Measurements from ENCODE around the gene BASP1. TPM values are rescaled to one million over a fixed set of nuclear protein-coding genes. Genes with fewer than 3 reads are reported as not detected.

The BASP1 gene
- total and polyA plus RNA-seq, 7 experiments from 2014 or later = 0.23 to 9.6 (median 1.2) TPM; not detected in 1

- intact Hi-C loops (cut with micrococcal nuclease) = no loop called here
- H3K4me3 ChIP-seq (ENCODE audit: low read length) = no peak overlapping the region
- ChIA-PET CTCF (interaction anchor here (1.5 kb wide), 1 partner anchor 9 kb away, joined by 3 read pairs; no protein-coding TSS in a partner anchor), POLR2A (no interaction called here)
- H3K4me3 Mint-ChIP-seq = no peak overlapping the region
- ATAC-seq (no peak), DNase-seq (no peak)
- H3K9me3 Mint-ChIP-seq = peaks cover 0 to 4% (median 0%) of the 10 kb centered on the region in 11 donors
- no peaks in the 10 kb centered on the region for H3K9me3 ChIP-seq (ENCODE audit: control insufficient read depth in 2 of 3, low read length in 3 of 3)
- no peaks in the 10 kb centered on the region for H3K4me1 Mint-ChIP-seq
- H3K27me3 Mint-ChIP-seq = peaks cover 0 to 12% (median 0%) of the 10 kb centered on the region in 5 donors
- no peak overlapping the region for H3K27ac ChIP-seq (ENCODE audit: low read depth, low read length)
- no peaks in the 10 kb centered on the region for H3K27me3 ChIP-seq (ENCODE audit: control insufficient read depth in 2 of 2, insufficient read depth in 2 of 2, low read length in 2 of 2)
- H3K27ac Mint-ChIP-seq = no peak overlapping the region
- H3K36me3 Mint-ChIP-seq = no peaks in the 10 kb centered on the region
- H3K4me1 ChIP-seq (ENCODE audit: control insufficient read depth in 2 of 2, insufficient read depth in 2 of 2, low read length in 2 of 2) = no peaks in the 10 kb centered on the region
- no peaks in the 10 kb centered on the region for H3K36me3 ChIP-seq (ENCODE audit: control insufficient read depth in 2 of 3, insufficient read depth in 3 of 3, low read length in 3 of 3)
Observed at GRCh38 chr5:17180330-17180843, 37.0 kb upstream of the BASP1 start.

- Histone ChIP-seq H3K9me3 (ENCODE audit: control insufficient read depth in 2 of 3, low read length in 3 of 3) (no peaks in the 10 kb centered on the region), H3K36me3 (ENCODE audit: control insufficient read depth in 2 of 3, insufficient read depth in 3 of 3, low read length in 3 of 3) (no peaks in the 10 kb centered on the region), H3K4me3 (ENCODE audit: low read length) (no peak overlapping the region), H3K27ac (ENCODE audit: low read depth, low read length) (no peak overlapping the region), H3K27me3 (ENCODE audit: control insufficient read depth in 2 of 2, insufficient read depth in 2 of 2, low read length in 2 of 2) (no peaks in the 10 kb centered on the region), H3K4me1 (ENCODE audit: control insufficient read depth in 2 of 2, insufficient read depth in 2 of 2, low read length in 2 of 2) (no peaks in the 10 kb centered on the region)
- Mint-ChIP-seq H3K9me3 (peaks cover 0 to 4% (median 0%) of the 10 kb centered on the region in 11 donors), H3K27me3 (peaks cover 0 to 12% (median 0%) of the 10 kb centered on the region in 5 donors), H3K4me3 (no peak overlapping the region), H3K4me1 (no peaks in the 10 kb centered on the region), H3K27ac (no peak overlapping the region), H3K36me3 (no peaks in the 10 kb centered on the region)
- CTCF ChIA-PET = interaction anchor here (1.5 kb wide), 1 partner anchor 9 kb away, joined by 3 read pairs; no protein-coding TSS in a partner anchor
- ATAC-seq = no peak
- intact Hi-C loops (cut with micrococcal nuclease) = no loop called here
- no peak for DNase-seq
- POLR2A ChIA-PET = no interaction called here
Observed at GRCh38 chr5:17180864-17181723, 36.3 kb upstream of the BASP1 start.

DNA sequence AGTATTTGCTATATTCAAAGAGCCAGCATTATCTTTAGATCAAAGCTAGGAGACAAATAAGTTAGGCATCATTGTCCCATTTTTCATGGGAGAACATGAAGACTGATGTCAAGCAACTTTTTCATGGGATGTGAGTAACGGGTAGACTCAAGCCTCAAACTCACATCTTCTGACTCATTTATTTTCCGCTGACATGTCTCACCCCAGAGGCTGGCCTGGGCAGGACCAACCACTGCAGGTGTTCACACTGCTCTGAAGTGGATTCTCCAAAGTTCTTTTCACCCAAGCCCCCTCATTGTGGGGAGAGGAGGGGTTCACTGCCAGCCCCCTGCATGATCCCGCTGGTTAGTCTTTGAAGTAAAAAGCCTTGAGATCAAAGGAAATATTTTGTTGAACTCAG is 34.9 kb upstream of the BASP1 start:
- H3K27ac Mint-ChIP-seq = no peak overlapping the region
- Histone ChIP-seq H3K4me1 (ENCODE audit: control insufficient read depth in 2 of 2, insufficient read depth in 2 of 2, low read length in 2 of 2) (no peaks in the 10 kb centered on the region), H3K27me3 (ENCODE audit: control insufficient read depth in 2 of 2, insufficient read depth in 2 of 2, low read length in 2 of 2) (no peaks in the 10 kb centered on the region), H3K4me3 (ENCODE audit: low read length) (no peak overlapping the region), H3K36me3 (ENCODE audit: control insufficient read depth in 2 of 3, insufficient read depth in 3 of 3, low read length in 3 of 3) (no peaks in the 10 kb centered on the region), H3K9me3 (ENCODE audit: control insufficient read depth in 2 of 3, low read length in 3 of 3) (no peaks in the 10 kb centered on the region), H3K27ac (ENCODE audit: low read depth, low read length) (no peak overlapping the region)
- CTCF ChIA-PET = no interaction called here
- intact Hi-C loops (cut with micrococcal nuclease) = no loop called here
- no peak for DNase-seq
- H3K27me3 Mint-ChIP-seq = peaks cover 0 to 22% (median 3%) of the 10 kb centered on the region in 5 donors
- no peaks in the 10 kb centered on the region for H3K36me3 Mint-ChIP-seq
- H3K4me1 Mint-ChIP-seq = no peaks in the 10 kb centered on the region
- POLR2A ChIA-PET = no interaction called here
- H3K9me3 Mint-ChIP-seq = peaks cover 0 to 4% (median 0%) of the 10 kb centered on the region in 11 donors
- no peak overlapping the region for H3K4me3 Mint-ChIP-seq
- ATAC-seq = no peak

DNA sequence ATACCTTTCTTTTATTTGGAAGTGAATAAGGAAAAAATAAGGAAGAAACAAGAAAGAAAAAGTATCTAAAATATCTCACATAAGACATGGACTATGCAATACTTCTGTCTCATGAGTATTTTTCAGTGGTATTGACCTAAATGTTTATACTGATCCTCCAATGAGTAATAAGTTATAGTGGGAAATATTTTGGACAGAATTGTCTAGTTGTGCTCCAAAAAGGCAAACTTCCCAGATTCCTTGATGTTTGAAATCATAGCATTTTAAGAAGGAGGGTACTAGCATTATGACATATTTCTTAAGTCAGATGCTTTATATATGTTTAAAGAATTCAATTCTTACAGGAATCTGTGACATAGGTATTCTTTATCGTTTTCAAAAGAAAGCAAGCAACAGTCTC is 34.5 kb upstream of the BASP1 start:
- peaks cover 0 to 4% (median 0%) of the 10 kb centered on the region in 11 donors for H3K9me3 Mint-ChIP-seq
- H3K36me3 Mint-ChIP-seq = no peaks in the 10 kb centered on the region
- H3K27me3 ChIP-seq (ENCODE audit: control insufficient read depth in 2 of 2, insufficient read depth in 2 of 2, low read length in 2 of 2) = no peaks in the 10 kb centered on the region
- ATAC-seq (no peak), DNase-seq (no peak)
- H3K27me3 Mint-ChIP-seq = peaks cover 0 to 27% (median 3%) of the 10 kb centered on the region in 5 donors
- no peak overlapping the region for H3K4me3 ChIP-seq (ENCODE audit: low read length)
- ChIA-PET POLR2A (no interaction called here), CTCF (no interaction called here)
- H3K4me1 ChIP-seq (ENCODE audit: control insufficient read depth in 2 of 2, insufficient read depth in 2 of 2, low read length in 2 of 2) = no peaks in the 10 kb centered on the region
- no peak overlapping the region for H3K4me3 Mint-ChIP-seq
- no peaks in the 10 kb centered on the region for H3K36me3 ChIP-seq (ENCODE audit: control insufficient read depth in 2 of 3, insufficient read depth in 3 of 3, low read length in 3 of 3)
- H3K9me3 ChIP-seq (ENCODE audit: control insufficient read depth in 2 of 3, low read length in 3 of 3) = no peaks in the 10 kb centered on the region
- H3K27ac Mint-ChIP-seq = no peak overlapping the region
- no peak overlapping the region for H3K27ac ChIP-seq (ENCODE audit: low read depth, low read length)
- no peaks in the 10 kb centered on the region for H3K4me1 Mint-ChIP-seq
- intact Hi-C loops (cut with micrococcal nuclease) = no loop called here

DNA sequence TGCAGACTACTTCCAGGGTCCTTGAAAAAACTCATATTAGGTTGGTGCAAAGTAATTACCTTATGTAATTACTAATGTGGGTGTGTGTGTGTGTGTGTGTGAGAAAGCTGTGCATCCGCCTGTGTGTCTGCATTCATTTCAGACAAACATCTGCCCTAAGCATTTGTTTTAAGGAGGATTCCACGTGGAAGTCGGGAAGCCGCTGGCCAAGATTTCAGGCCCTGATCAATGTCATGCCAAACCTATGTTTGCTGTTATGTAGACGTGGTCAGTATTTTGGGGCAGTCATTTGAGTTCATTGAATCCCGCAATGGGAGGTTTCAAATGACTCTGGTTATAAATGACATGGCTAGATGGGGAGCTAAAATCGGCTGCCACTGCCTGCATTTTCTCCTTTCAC is 33.6 kb upstream of the BASP1 start:
- DNase-seq (no peak), ATAC-seq (no peak)
- no peaks in the 10 kb centered on the region for H3K27me3 ChIP-seq (ENCODE audit: control insufficient read depth in 2 of 2, insufficient read depth in 2 of 2, low read length in 2 of 2)
- H3K4me1 ChIP-seq (ENCODE audit: control insufficient read depth in 2 of 2, insufficient read depth in 2 of 2, low read length in 2 of 2) = no peaks in the 10 kb centered on the region
- no peak overlapping the region for H3K27ac ChIP-seq (ENCODE audit: low read depth, low read length)
- Mint-ChIP-seq H3K36me3 (no peaks in the 10 kb centered on the region), H3K9me3 (peaks cover 0 to 4% (median 0%) of the 10 kb centered on the region in 11 donors), H3K4me1 (no peaks in the 10 kb centered on the region), H3K4me3 (no peak overlapping the region), H3K27me3 (peaks cover 0 to 29% (median 3%) of the 10 kb centered on the region in 5 donors), H3K27ac (no peak overlapping the region)
- H3K9me3 ChIP-seq (ENCODE audit: control insufficient read depth in 2 of 3, low read length in 3 of 3) = no peaks in the 10 kb centered on the region
- CTCF ChIA-PET = no interaction called here
- H3K4me3 ChIP-seq (ENCODE audit: low read length) = no peak overlapping the region
- H3K36me3 ChIP-seq (ENCODE audit: control insufficient read depth in 2 of 3, insufficient read depth in 3 of 3, low read length in 3 of 3) = no peaks in the 10 kb centered on the region
- POLR2A ChIA-PET = no interaction called here
- intact Hi-C loops (cut with micrococcal nuclease) = no loop called here

- ChIA-PET POLR2A (no interaction called here), CTCF (no interaction called here)
- no peaks in the 10 kb centered on the region for H3K4me1 ChIP-seq (ENCODE audit: control insufficient read depth in 2 of 2, insufficient read depth in 2 of 2, low read length in 2 of 2)
- peaks cover 0 to 2% (median 0%) of the 10 kb centered on the region in 11 donors for H3K9me3 Mint-ChIP-seq
- no peaks in the 10 kb centered on the region for H3K36me3 ChIP-seq (ENCODE audit: control insufficient read depth in 2 of 3, insufficient read depth in 3 of 3, low read length in 3 of 3)
- H3K27me3 Mint-ChIP-seq = peaks cover 0 to 31% (median 6%) of the 10 kb centered on the region in 5 donors
- no peaks in the 10 kb centered on the region for H3K9me3 ChIP-seq (ENCODE audit: control insufficient read depth in 2 of 3, low read length in 3 of 3)
- peaks cover 0 to 5% (median 3%) of the 10 kb centered on the region in 7 donors for H3K4me1 Mint-ChIP-seq
- H3K4me3 Mint-ChIP-seq = no peak overlapping the region
- H3K27me3 ChIP-seq (ENCODE audit: control insufficient read depth in 2 of 2, insufficient read depth in 2 of 2, low read length in 2 of 2) = no peaks in the 10 kb centered on the region
- H3K27ac ChIP-seq (ENCODE audit: low read depth, low read length) = no peak overlapping the region
- intact Hi-C loops (cut with micrococcal nuclease) = no loop called here
- no peak overlapping the region for H3K27ac Mint-ChIP-seq
- no peaks in the 10 kb centered on the region for H3K36me3 Mint-ChIP-seq
- no peak for ATAC-seq
- no peak for DNase-seq
- no peak overlapping the region for H3K4me3 ChIP-seq (ENCODE audit: low read length)
Observed at GRCh38 chr5:17184588-17184987, 32.8 kb upstream of the BASP1 start.

DNA sequence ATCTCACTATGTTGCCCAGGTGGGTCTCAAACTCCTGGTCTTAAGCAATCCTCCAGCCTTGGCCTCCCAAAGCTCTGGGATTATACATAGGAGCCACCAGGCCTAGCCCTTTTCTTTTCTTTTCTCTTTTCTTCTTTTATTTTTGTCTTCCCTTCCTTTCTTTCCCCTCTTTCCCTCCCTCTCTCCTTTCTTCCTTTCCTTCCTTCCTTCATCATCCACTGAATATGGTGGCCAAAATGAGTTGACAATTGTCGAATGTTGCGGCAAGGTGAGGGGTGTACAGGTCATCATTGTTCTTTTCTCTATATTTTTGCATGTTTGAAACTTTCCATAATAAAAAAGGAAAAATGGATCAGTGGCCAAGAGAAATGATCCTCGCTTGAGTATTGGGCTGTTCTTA is 32.1 kb upstream of the BASP1 start:
- CTCF ChIA-PET = no interaction called here
- Histone ChIP-seq H3K27me3 (ENCODE audit: control insufficient read depth in 2 of 2, insufficient read depth in 2 of 2, low read length in 2 of 2) (no peaks in the 10 kb centered on the region), H3K27ac (ENCODE audit: low read depth, low read length) (no peak overlapping the region), H3K9me3 (ENCODE audit: control insufficient read depth in 2 of 3, low read length in 3 of 3) (no peaks in the 10 kb centered on the region), H3K4me1 (ENCODE audit: control insufficient read depth in 2 of 2, insufficient read depth in 2 of 2, low read length in 2 of 2) (no peaks in the 10 kb centered on the region), H3K4me3 (ENCODE audit: low read length) (no peak overlapping the region), H3K36me3 (ENCODE audit: control insufficient read depth in 2 of 3, insufficient read depth in 3 of 3, low read length in 3 of 3) (no peaks in the 10 kb centered on the region)
- no peaks in the 10 kb centered on the region for H3K36me3 Mint-ChIP-seq
- DNase-seq (no peak), ATAC-seq (no peak)
- H3K4me1 Mint-ChIP-seq = peaks cover 0 to 7% (median 3%) of the 10 kb centered on the region in 7 donors
- peaks cover 0 to 31% (median 6%) of the 10 kb centered on the region in 5 donors for H3K27me3 Mint-ChIP-seq
- peak overlapping the region in 1 of 9 donors; percentile 15 for H3K27ac Mint-ChIP-seq
- POLR2A ChIA-PET = no interaction called here
- H3K4me3 Mint-ChIP-seq = no peak overlapping the region
- peaks cover 0 to 2% (median 0%) of the 10 kb centered on the region in 11 donors for H3K9me3 Mint-ChIP-seq
- intact Hi-C loops (cut with micrococcal nuclease) = no loop called here

Measured in naive thymus-derived CD4-positive, alpha-beta T cell (primary cell).